CD4-positive, alpha-beta T cell treated with Interleukin-21 for 1 hour (primary cell): ENCODE results near the gene VBP1.
"Not testable (repeated sequence)": the region's sequence is repeated elsewhere in the genome, so short reads cannot be mapped to it uniquely, and the experiment has no call there.

Experiments used
- DNase-seq: peaks from one replicate; pipeline ENCODE4 v3.0.0-alpha.2; 2020

VBP1 gene, protein sequence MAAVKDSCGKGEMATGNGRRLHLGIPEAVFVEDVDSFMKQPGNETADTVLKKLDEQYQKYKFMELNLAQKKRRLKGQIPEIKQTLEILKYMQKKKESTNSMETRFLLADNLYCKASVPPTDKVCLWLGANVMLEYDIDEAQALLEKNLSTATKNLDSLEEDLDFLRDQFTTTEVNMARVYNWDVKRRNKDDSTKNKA

DNA sequence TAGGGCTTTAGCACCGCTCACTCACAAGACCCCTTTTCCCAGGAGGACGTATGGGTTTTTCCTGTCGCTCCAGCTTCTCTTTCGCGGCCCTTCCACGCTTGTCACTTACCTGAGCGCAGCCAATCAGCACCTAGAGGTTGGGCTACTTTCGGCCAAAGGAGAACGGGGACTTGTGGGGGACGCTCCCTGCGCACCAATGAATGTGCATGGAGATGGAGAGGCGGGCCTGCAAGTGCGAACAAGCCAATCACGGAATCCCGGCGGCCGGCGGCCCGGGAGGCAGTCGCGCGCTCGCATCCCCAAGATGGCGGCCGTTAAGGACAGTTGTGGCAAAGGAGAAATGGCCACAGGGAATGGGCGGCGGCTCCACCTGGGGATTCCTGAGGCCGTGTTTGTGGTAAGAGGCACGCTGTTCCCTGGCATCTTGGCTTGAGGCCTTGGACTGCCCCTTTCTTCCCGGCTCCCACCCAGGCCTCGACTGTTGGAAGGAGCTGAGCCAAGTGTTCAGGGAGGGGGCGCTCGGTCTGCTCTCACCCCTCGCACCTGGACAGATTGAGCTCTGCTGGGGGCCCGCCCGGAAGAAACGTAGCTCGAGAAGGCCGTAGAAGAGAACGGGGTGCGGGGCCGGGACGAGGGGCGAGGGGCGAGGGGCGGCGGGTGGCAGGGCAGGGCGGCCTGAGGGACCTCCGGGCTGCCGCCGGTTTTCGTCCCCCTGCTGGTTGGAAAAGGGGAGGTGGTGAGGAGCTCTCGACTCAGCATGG lies at the start of gene VBP1:
Gene VBP1, plus strand, starts transcription at position 282 of the 761 bp plus-strand sequence. Its CDS starts 23 bp downstream, at position 305.
- DNase-seq: peak; percentile 90

DNA sequence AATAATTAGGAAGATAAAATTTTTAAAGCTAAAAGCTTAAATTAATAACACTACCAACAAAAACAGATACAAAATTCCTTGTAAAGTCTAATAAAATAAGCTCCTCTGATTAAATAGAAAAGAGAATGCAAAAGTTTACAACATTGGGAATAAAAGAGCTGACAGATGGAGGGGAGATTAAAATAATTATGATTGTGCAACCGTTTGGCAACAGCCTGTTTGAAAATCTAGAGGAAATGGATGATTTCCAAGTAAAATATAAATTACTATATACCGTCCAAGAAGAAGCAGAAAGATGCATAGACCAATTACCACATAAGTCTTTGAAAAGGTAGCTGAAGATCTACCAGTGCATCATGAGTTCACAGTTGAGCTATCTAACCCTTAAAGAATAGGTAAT lies 46.4 kb upstream of the VBP1 start:
- DNase-seq: no peak

DNA sequence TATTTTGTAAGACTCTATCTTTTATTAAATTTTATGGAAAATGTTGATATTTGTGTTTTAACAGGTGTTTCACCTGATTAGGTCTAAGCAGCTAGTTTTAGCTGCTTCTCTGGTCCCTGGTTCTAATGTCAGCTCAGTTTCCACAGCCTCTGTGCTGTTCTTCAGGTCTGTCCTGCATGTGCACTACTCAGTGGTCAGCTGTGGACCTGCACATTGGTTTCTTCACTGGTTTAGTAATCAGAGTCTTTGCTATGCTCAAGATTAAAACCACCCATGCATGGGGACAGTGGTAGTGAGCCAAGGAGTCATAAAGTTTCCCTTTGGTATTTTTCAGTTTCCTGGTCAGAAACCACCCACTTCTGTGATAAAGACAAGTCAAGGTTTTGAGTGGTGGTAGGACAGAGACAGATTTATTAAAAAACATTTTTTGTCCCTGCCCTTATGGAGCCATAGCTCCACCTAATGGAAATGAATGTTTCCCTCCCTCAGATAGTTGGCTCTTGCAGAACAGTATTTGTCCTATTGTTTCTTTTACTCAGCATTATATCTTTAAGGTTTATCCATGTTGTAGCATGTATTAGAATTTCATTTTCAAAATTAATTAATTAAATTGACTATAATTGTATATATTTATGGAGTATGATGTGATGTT lies 36.8 kb upstream of the VBP1 start:
- no peak for DNase-seq

DNA sequence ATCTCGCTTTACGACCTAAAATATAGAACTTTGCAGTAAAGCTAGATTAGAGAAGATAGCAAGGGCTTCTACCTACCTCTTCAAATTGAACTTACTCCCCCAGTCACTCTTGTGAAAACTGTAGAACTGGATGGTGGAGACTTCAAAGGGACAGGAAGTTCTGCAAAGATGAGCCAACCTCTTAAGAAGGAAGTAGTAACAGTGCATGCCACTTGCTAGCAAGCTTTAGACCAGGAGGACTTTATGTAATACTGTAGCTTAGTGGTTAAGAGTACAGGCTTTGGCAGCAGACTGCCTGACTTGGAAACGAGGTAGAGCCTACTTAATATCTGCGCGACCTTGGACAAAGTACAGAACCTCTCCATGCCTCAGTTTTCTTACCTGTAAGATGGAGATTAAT lies 27.5 kb upstream of the VBP1 start:
- peak; percentile 65 for DNase-seq

DNA sequence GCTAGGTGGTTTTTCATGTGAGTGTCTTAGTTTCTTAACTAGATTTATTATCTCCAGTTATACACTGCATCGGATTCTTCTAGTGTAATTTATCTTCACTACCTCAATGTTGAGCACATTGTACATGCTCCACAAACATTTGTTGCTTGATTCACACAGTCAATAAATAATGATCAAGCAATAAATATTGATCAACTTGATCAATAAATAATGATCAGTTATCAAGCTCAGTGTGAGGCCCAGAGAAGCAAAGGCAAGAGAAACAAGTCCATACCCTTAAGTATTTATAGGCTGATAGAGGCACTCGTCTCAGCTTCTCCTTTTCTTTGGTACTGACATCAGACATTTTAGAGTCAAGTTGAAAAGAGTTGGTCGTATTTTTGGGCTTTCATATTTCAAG lies 5.1 kb upstream of the VBP1 start:
- no peak for DNase-seq

DNA sequence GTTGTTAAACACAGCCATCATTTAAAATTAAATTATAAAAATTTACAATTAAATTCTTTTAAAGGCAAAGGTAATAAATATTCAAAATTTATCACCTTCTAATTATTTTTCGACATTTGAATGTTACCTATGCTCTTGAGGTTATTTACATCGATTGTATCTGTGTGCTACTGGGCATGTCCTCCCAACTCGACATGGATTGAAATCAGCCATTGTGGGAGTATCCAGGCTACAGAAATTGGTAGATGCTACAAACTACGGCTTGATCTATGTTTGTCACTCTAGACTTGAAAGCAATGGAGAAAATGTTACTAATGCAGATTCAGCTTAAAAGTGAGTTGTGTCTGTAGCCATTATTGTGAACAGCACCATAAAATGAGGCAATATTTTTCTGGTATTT lies 2.5 kb upstream of the VBP1 start:
- no peak for DNase-seq

DNA sequence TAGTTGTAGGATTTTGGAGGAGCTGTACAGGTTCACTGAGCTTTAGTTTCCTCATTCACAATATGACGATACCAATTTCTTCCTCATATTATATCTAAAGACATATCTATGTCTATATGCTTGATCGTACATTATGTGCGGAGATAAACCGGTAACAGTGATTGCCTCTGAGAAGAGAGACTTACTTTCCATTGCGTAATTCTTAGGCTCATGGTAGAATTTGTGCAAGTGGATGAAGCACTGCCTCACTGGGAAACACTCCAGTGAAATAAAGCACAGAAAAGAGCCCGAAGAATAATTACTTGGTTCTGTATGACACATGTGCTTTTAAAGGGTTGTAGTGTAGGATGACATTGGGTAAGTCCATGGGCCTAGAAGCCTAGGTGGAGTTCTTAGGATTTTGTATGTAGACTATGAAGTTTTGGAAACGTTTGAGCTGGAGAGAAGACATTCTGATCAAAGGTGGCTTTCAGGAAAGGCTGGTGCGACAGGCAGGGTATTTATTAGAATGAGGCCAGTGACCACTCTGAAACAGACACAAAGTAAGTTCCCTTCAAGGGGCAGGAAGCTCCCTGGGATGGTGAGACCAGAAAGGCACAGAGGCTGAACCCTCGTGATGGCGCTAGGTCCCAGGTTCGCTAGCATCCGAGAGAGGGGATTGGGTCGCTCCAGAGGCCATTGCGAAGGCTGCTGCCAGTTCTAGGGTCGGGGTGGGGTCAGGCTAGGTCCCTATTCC lies 649 bp upstream of the VBP1 start:
- no peak for DNase-seq

DNA sequence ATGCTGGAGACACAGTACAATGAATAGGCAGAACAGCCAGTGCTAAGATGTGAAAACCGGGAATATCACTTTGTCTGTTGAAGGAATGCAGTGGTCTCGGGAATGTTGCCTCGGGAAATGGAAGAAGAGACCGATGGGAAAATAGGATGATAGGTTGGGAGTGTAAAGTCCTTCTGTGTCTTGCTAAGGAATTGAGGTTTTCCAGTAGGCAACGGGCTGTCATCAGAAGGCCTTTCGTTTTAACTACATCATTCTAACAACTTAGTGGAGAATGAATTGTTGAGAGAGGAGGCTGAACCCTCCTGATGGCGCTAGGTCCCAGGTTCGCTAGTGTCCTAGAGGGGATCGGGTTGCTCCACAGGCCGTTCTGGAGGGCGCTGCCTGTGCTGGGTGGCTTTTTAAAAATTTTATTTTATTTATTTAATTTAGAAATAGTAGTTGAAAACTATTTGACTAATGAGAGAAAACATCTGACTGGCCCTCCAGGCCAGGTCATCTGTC lies 730 bp downstream of the VBP1 start:
- DNase-seq: no peak

DNA sequence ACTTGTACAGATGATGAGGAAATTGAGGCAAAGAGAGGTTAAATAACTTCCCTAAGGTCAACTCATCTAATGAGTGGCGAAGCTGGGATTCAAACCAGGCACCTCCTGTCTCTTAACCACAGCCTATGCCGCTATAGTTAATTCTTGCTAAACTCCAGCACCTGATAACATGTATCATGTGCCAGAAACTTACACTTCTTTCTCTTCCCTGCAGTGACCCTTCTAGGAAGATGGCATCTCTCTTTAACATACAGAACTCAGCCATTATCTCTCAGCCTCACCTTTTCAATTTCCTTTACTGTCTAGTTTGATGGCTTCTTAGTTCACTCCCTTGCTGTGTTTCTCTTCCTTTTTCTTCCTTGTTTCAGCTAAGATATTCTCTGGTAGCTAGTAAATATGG lies 2.5 kb downstream of the VBP1 start:
- no peak for DNase-seq

DNA sequence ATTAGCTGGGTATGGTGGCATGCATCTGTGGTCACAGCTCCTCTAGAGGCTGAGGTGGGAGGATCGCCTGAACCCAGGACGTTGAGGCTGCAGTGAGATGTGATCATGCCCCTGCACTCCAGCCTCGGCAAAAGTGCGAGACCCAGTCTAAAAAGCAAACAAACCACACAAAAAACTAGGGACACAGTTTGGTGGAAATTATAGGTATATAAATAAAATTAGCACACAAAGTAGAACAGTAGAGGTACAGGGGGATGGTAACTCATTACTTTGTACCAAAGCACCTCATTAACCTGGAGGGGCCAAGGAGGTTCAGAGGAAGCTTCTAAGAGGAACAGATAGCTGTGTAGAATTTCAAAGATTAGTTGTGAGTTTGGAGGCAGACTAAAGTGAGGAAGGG lies 5.1 kb downstream of the VBP1 start:
- DNase-seq: no peak

DNA sequence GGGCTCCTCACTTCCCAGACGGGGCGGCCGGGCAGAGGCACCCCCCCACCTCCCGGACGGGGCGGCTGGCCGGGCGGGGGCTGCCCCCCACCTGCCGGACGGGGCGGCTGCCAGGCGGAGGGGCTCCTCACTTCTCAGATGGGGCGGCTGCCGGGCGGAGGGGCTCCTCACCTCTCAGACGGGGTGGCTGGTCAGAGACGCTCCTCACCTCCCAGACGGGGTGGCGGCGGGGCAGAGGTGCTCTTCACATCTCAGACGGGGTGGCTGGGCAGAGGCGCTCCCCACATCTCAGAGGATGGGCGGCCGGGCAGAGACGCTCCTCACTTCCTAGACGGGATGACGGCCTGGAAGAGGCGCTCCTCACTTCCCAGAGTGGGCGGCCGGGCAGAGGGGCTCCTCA lies 7.5 kb downstream of the VBP1 start:
- not testable (repeated sequence) for DNase-seq

DNA sequence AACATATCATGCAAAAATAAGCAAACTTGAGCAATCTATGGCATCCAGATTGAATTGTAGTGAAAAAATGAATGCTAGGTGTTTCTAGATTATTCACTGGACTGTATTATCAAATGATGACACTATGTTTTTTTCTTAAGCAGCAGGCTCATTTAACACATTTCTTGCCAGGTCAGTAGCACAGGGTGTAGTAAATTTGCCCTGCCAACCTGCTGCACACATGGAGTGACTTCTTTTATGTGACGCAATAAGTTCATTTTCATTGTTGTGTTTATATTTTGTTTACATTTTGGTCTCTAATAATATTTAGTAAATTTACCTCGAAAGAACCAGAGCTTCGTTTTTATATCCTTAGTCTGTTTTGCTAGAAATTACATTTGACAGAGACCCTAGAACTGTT lies 9.5 kb downstream of the VBP1 start:
- DNase-seq: no peak

DNA sequence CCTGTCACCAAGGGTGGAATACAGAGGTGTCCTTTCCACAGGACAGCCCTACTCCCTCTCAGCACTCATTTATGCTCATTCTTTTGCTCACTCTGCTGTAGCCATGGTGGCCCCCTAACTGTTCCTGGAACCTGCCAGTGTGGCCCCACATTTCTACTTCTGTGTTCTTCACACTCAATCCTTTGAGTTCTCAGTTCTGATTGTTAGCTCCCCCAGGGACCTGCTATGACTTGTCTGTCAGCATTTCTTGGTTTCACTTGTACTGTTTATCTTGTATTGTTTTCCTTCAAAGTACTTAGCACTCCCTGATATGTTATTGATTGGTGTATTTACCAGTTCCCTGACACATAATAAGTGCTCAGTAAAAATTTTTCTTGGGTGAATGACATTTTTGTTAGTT lies 14.9 kb downstream of the VBP1 start:
- no peak for DNase-seq

DNA sequence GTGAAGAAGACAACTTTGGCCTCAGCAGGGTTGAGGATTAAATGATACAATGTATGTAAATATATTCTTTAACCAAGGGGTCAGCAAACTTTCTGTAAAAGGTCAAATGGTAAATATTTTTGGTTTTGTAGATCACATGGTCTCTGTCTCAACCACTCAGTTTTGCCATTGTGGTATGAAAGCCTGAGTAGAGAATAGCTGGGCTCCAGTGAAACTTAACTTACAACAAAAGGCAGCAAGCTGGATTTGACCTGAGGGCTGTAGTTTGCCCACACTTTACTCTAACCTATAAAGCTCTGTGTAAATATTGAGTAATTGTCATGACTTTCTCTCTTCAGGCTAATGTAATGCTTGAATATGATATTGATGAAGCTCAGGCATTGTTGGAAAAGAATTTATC lies 19.6 kb downstream of the VBP1 start:
- DNase-seq: no peak

DNA sequence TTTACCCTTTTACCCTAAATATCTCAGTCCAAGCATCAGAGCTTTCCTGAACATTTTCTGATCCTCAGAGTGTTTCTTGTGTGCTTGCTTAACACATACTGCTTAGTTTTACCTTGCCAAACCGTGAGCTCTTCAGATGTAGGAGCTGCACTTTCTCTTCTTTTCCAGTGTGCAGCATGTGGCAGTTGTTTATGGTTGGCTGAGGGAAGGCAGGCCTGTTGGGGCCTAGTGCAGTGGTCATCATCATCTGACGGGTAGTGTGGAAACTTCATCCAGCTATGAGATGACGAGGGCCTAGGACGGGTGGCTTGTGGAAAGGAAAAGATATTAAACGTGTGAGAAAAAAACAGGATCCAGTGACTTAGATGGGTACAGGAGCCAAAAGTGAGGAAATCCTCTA lies 21.5 kb downstream of the VBP1 start:
- no peak for DNase-seq

DNA sequence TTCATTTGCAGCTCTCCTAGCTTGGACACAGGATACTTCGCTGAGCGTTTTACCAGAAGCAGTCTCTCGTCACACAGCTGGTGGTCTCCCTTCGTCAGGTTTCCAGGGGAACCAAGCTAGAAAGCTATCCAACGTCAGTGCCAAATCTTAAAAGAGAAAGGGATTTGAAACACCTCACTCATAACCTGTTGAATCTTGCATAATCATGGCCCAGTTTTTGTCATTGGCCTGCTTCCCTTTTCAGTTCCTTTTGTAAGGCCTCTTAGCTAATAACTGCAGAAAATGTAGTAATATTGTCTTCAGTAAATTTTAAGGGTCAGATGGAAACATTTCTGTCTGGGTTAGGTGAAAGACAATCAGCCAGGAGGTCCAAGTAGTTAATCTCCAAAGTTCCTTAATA lies 26.0 kb downstream of the VBP1 start:
- DNase-seq: no peak

DNA sequence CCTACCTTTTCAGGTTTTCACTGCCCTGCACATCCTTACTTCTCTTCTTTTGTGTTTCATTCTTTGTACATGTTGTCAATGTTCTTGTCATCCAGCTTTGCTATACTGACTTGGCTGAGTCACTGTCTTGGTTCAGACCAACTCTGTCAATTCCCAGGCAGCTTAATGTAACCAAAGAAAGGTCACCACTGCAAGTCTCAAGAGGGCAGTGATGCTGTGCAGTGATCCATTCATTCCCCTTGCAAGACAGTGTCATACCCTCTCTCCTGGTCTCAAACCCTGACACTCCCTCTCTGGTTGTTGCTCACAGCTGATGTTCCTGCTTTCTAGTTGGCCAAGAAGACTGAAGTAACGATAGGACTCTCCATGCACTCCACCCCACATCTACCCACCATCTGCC lies 30.5 kb downstream of the VBP1 start:
- no peak for DNase-seq

DNA sequence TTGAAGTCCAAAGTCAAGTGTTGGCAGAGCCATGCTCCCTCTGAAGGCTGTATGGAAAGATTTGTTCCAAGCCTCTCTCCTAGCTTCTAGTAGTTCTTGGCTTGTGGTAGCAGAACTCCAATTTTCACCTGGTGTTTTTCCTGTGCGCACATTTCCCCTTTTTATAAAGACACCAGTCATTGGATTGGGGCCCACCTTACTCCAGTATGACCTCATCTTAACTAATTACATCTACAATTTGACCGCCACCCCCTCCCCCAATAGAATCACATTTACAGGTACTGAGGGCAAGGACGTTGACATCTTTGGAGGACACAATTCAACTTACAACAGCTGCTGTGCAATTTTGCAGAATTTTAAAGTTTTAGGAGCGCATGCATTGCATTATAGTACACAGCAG lies 31.2 kb downstream of the VBP1 start:
- DNase-seq: no peak

DNA sequence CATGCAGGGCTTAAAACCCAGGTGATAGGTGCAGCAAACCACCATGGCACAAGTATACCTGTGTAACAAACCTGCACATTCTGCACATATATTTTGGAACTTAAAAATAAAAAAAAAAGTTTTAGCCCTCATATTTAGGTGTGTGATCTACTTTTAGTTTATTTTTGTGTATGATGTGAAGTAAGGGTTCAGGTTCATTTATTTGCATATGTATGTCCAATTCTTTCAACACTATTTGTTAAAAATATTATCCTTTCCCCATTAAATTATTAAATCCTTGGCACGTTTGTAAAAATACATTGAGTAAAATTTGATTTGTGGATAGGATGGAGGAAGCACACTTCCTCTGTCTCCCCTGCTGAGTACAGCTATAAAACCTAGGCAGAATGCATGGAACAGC lies 35.1 kb downstream of the VBP1 start:
- DNase-seq: no peak

DNA sequence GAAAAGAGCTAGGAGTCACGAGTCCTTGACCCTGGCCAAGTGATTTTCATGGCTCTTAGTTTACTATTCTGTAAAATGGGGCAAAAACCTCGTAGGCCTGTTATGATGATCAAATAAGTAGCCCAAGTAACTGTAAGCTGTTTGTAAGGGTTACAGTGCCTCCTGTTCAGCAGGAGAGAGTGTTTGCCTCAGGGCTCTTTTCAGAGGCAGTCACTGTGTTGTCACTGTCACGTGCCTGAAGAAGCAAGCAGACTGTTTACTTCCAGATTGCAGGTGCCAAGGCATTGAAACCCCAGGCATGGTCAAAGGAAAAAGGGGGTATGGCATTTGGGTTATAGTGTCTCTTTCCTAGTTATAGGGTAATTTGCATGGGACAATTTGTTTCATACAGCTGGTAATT lies 43.5 kb downstream of the VBP1 start:
- no peak for DNase-seq

DNA sequence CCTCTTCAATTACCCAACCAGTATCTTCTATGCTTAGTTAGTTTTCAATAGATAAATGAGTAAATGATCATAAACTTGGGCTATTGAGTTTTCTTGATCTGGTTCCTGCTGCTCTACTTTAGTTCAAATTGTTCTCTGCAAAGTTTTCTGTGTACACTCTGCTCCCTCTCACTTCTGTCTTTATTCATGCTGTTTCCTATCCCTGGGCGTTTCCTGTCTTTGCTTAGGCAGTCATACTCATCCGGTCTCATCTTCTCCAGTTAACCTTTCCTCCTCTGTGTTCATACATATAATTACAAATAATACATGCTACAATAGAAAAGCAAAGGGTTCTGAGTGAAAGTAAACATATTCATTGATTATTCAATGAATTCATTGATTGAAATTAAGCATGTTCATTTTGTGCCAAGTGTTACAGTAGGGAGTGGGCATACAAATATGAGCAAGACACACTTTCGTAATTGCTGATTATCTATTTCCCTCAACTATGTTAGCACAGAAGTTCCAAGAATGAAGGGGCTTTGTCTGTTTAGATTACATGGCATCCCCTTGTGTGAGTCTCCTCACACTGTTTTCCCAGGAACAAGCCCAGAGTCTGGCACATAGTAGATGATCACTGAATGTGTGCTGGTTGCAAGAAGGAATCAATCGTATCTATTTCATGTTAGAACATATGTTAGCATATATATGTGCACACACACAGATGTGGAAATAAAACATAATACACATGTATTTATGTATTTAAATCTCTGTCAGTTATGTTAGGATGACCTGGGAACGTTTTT lies 46.9 kb downstream of the VBP1 start:
- peak; percentile 19 for DNase-seq

DNA sequence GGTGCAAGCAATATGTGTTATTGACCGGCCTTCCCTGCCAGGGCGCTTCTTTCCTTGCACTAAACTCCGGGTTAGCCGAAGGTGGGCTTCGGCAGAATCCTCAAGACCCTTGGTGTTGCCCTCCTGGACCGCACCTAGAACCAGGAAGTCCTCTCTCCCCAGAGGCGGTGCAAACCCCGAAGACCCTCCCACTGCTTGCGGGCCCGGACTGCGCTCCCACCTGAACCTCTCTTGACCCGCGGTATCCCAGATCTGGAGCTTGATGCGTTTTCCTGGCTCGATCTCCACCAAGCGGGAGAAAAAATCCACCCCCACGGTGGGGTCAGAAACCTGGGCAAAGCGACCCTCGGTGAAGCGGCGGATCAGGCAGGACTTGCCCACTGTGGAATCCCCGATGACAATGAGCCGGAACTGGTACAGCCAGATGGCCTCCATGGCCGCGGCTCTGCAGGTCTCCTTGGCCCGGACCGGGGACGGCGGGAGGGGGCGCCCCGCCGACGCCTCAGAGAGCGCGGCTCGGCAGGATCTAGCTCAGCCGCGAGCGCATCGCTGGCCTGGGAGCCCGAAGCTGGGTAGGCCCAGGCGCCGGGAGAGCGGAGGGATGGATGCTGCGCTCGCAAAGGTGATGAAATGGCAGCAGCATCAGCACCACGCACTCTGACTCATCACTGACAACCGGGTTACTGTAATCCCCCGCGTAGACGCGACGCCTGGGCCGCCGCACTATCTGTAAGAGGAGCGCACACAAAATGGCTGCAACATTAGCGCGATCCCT lies 47.8 kb downstream of the VBP1 start, which contains the start of gene RAB39B:
Gene RAB39B, minus strand, starts transcription at position 638 of the 775 bp plus-strand sequence. Its CDS starts 203 bp downstream, at position 435.
- DNase-seq: peak; percentile 72
